Measurements from ENCODE around the gene KCNA10. TPM values are rescaled to one million over a fixed set of nuclear protein-coding genes. Genes with fewer than 3 reads are reported as not detected.

Gene KCNA10
- total RNA-seq, 1 experiment from 2014 or later = not detected

GRCh38 chr1:110566836-110567235 lies 47.9 kb upstream of the KCNA10 start:
- no peaks in the 10 kb centered on the region; the same call in 1 of the 2 replicates for H3K4me1 ChIP-seq (ENCODE audit: insufficient read depth, low read length)
- WGBS (ENCODE audit: extremely low coverage, insufficient read length, low lambda C conversion rate) = no CpG with 5 or more reads among the region's 3 CpGs
- no peaks in the 10 kb centered on the region for H3K79me1 ChIP-seq (ENCODE audit: insufficient read depth, low read depth, low read length, poor library complexity, severe bottlenecking)
- no peak for DNase-seq
- no peak overlapping the region for H2BK120ac ChIP-seq (ENCODE audit: low read depth, low read length, poor library complexity, severe bottlenecking)
- H3K27ac ChIP-seq (ENCODE audit: insufficient read length, low read depth, low read length) = no peak overlapping the region
- no peaks in the 10 kb centered on the region for H3K79me2 ChIP-seq (ENCODE audit: insufficient read depth, low read length)
- H3K14ac ChIP-seq (ENCODE audit: insufficient read depth, low read length) = no peak overlapping the region
- no peak overlapping the region for H2BK15ac ChIP-seq (ENCODE audit: low read depth, low read length)
- no peak overlapping the region for H3K23ac ChIP-seq (ENCODE audit: insufficient read length, low read depth, low read length)
- no peak overlapping the region for H3T11ph ChIP-seq (ENCODE audit: low read length)
- H3K56ac ChIP-seq (ENCODE audit: insufficient read length, low read depth, low read length) = no peak overlapping the region
- no peaks in the 10 kb centered on the region for H4K20me1 ChIP-seq (ENCODE audit: control insufficient read depth, insufficient read depth, insufficient read length)
- H2BK12ac ChIP-seq (ENCODE audit: insufficient read length, low read depth, low read length) = no peak overlapping the region
- peaks cover 7% of the 10 kb centered on the region in 2 experiments for H3K4me1 Mint-ChIP-seq
- H3K18ac ChIP-seq (ENCODE audit: insufficient read length, low read depth, low read length) = no peak overlapping the region
- no peaks in the 10 kb centered on the region for H3K23me2 ChIP-seq (ENCODE audit: insufficient read length, low read depth, low read length, poor library complexity, severe bottlenecking)
- H3K9me3 ChIP-seq (ENCODE audit: control insufficient read depth, low read depth, low read length) = no peaks in the 10 kb centered on the region
- H3K9me3 Mint-ChIP-seq = no peaks in the 10 kb centered on the region
- H4K5ac ChIP-seq (ENCODE audit: insufficient read length, low read depth, low read length) = no peak overlapping the region
- H3K4me2 ChIP-seq (ENCODE audit: insufficient read depth, insufficient read length, low read length) = no peak overlapping the region
- no peak overlapping the region for H3K4me3 Mint-ChIP-seq
- no peak overlapping the region for H2AK5ac ChIP-seq (ENCODE audit: insufficient read length, low read length)
- no peak overlapping the region for H3K9ac ChIP-seq (ENCODE audit: extremely low read depth, insufficient read length, low read length)
- H4K91ac ChIP-seq (ENCODE audit: insufficient read length, low read depth, low read length) = no peak overlapping the region
- H3K36me3 Mint-ChIP-seq (ENCODE audit: insufficient read depth in 1 of 3, low read depth in 3 of 3) = no peaks in the 10 kb centered on the region
- peaks cover 3% of the 10 kb centered on the region; the same call in 1 of the 2 replicates for H3K27me3 ChIP-seq (ENCODE audit: insufficient read depth, low read length)
- no peak for TF ChIP-seq CTCF (conservative IDR thresholded peaks at IDR 0.05)
- H3K27me3 Mint-ChIP-seq (ENCODE audit: low read depth) = peaks cover 88% of the 10 kb centered on the region
- no peak overlapping the region for H3K27ac Mint-ChIP-seq
- H2BK20ac ChIP-seq (ENCODE audit: low read depth, low read length, poor library complexity, severe bottlenecking) = no peak overlapping the region
- H2BK5ac ChIP-seq (ENCODE audit: insufficient read length, low read length) = no peak overlapping the region
- H3K4ac ChIP-seq (ENCODE audit: low read depth, low read length) = no peak overlapping the region
- H4K8ac ChIP-seq (replicated peaks; ENCODE audit: insufficient read length, low read depth, low read length) = no peak overlapping the region
- no peak overlapping the region for H2AFZ ChIP-seq (ENCODE audit: low read length)

Measured in H9 (cell line).